OCI-LY7 (cell line): ENCODE data around the gene MEF2B.

Source experiments
- EZH2phosphoT487 ChIP-seq: fragments of 200-600 bp; sonication (generic); IDR thresholded peaks from 2 replicates; pipeline ENCODE4 v1.6.1; 2018; ENCODE audit warnings: low read depth, borderline replicate concordance, mild to moderate bottlenecking, mixed run types, antibody characterized with exemption, low read length, moderate library complexity, mixed read lengths
- TF ChIP-seq, protein P1 (sequence below): fragments of 200-600 bp; sonication (generic); conservative IDR thresholded peaks from 2 replicates; pipeline ENCODE4 v1.5.1; 2014; ENCODE audit warnings: mild to moderate bottlenecking, antibody characterized with exemption, low read length, moderate library complexity, mixed read lengths

- TF ChIP-seq, protein P1, sequence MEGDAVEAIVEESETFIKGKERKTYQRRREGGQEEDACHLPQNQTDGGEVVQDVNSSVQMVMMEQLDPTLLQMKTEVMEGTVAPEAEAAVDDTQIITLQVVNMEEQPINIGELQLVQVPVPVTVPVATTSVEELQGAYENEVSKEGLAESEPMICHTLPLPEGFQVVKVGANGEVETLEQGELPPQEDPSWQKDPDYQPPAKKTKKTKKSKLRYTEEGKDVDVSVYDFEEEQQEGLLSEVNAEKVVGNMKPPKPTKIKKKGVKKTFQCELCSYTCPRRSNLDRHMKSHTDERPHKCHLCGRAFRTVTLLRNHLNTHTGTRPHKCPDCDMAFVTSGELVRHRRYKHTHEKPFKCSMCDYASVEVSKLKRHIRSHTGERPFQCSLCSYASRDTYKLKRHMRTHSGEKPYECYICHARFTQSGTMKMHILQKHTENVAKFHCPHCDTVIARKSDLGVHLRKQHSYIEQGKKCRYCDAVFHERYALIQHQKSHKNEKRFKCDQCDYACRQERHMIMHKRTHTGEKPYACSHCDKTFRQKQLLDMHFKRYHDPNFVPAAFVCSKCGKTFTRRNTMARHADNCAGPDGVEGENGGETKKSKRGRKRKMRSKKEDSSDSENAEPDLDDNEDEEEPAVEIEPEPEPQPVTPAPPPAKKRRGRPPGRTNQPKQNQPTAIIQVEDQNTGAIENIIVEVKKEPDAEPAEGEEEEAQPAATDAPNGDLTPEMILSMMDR = no peak
- TF ChIP-seq EZH2phosphoT487 = no peak
These were observed 71.1 kb downstream of the MEF2B start for GRCh38 chr19:19098703-19099632.
